Measurements from ENCODE around the gene MAML3.

- no peak for TF ChIP-seq POLR2A (IDR thresholded peaks at IDR 0.05)
- TF ChIP-seq, protein P1, sequence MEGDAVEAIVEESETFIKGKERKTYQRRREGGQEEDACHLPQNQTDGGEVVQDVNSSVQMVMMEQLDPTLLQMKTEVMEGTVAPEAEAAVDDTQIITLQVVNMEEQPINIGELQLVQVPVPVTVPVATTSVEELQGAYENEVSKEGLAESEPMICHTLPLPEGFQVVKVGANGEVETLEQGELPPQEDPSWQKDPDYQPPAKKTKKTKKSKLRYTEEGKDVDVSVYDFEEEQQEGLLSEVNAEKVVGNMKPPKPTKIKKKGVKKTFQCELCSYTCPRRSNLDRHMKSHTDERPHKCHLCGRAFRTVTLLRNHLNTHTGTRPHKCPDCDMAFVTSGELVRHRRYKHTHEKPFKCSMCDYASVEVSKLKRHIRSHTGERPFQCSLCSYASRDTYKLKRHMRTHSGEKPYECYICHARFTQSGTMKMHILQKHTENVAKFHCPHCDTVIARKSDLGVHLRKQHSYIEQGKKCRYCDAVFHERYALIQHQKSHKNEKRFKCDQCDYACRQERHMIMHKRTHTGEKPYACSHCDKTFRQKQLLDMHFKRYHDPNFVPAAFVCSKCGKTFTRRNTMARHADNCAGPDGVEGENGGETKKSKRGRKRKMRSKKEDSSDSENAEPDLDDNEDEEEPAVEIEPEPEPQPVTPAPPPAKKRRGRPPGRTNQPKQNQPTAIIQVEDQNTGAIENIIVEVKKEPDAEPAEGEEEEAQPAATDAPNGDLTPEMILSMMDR (IDR thresholded peaks at IDR 0.05) = no peak
Observed at GRCh38 chr4:140099983-140100382, 54.0 kb downstream of the MAML3 start.

All from lower leg skin (tissue), 3 donors.